Measurements from ENCODE around the gene GPR18. TPM values are rescaled to one million over a fixed set of nuclear protein-coding genes. Genes with fewer than 3 reads are reported as not detected.
"Not testable (repeated sequence)": the region's sequence is repeated elsewhere in the genome, so short reads cannot be mapped to it uniquely, and the experiment has no call there.

The GPR18 gene
- total RNA-seq, 1 donor from 2014 or later: 12.0 TPM

DNA sequence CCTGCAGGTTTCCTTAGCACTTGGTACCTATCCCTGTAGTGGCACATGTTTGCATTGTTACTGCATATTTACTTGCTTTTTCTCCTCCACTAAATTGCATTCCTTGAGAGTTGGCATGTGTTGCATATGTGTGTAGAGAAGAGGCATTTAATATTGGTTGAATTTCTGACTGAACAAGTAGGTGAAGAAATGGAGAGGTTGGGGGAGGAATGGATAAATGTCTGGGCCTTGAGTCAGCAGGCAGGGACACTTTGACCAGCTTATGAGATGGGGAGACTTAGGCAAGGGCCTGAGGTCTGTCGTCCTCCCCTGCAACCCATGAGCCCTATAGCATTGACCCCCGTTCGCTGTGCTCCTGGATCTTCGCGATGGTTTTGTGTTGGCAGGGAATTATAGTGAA, 2.0 kb upstream of the GPR18 start:
- Mint-ChIP-seq H3K4me1 (ENCODE audit: low read depth) (peaks cover 75% of the 10 kb centered on the region), H3K4me3 (peak overlapping the region; percentile 55), H3K9me3 (no peaks in the 10 kb centered on the region), H3K27ac (no peak overlapping the region), H3K36me3 (ENCODE audit: low read depth) (peaks cover 31% of the 10 kb centered on the region), H3K27me3 (ENCODE audit: insufficient read depth) (no peaks in the 10 kb centered on the region)
- intact Hi-C loops (cut with micrococcal nuclease): no loop called here
- DNase-seq (ENCODE audit: low spot score): no peak

DNA sequence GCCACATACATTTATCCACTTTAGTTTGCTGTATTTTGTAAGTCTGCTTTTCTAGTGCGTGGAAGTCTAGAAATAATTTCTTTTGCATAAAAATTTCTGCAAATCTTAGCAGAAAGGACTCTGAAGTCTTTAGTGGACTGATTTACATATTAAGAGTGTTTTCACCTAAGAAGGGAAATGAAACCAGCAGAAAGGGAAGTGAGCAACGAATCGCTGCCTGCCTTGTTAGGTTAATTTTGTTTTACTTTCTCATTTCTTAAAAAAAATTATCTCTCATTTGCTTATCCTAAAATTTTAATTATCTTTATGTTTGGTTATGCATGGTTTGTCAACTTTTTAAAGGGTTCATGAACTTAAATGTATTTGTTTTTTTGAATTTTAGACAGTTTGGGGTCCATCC, 767 bp upstream of the GPR18 start:
- intact Hi-C loops (cut with micrococcal nuclease): loop anchor here (1.0 to 5.0 kb wide), 11 partner anchors 7 to 407 kb away; partner anchors contain the start of gene CLYBL
- Mint-ChIP-seq H3K9me3 (no peaks in the 10 kb centered on the region), H3K36me3 (ENCODE audit: low read depth) (peaks cover 41% of the 10 kb centered on the region), H3K27ac (peak overlapping the region; percentile 89), H3K4me1 (ENCODE audit: low read depth) (peaks cover 72% of the 10 kb centered on the region), H3K27me3 (ENCODE audit: insufficient read depth) (no peaks in the 10 kb centered on the region), H3K4me3 (peak overlapping the region; percentile 88)
- no peak for DNase-seq (ENCODE audit: low spot score)

- intact Hi-C loops (cut with micrococcal nuclease): loop anchor here (5.0 kb wide), 1 partner anchor 405 kb away; no protein-coding TSS in a partner anchor
- H3K4me3 Mint-ChIP-seq: peak overlapping the region; percentile 71
- DNase-seq (ENCODE audit: low spot score): no peak
- H3K27ac Mint-ChIP-seq: peak overlapping the region; percentile 70
- H3K9me3 Mint-ChIP-seq: no peaks in the 10 kb centered on the region
- peaks cover 42% of the 10 kb centered on the region for H3K36me3 Mint-ChIP-seq (ENCODE audit: low read depth)
- peaks cover 62% of the 10 kb centered on the region for H3K4me1 Mint-ChIP-seq (ENCODE audit: low read depth)
- H3K27me3 Mint-ChIP-seq (ENCODE audit: insufficient read depth): no peaks in the 10 kb centered on the region
These were observed 888 bp downstream of the GPR18 start for GRCh38 chr13:99257291-99257690.

- Mint-ChIP-seq H3K9me3 (no peaks in the 10 kb centered on the region), H3K4me3 (peak overlapping the region; percentile 86), H3K27me3 (ENCODE audit: insufficient read depth) (no peaks in the 10 kb centered on the region), H3K27ac (peak overlapping the region; percentile 83), H3K36me3 (ENCODE audit: low read depth) (peaks cover 45% of the 10 kb centered on the region), H3K4me1 (ENCODE audit: low read depth) (peaks cover 67% of the 10 kb centered on the region)
- DNase-seq (ENCODE audit: low spot score): no peak
- intact Hi-C loops (cut with micrococcal nuclease): loop anchor here (5.0 kb wide), 1 partner anchor 404 kb away; no protein-coding TSS in a partner anchor
These were observed 1.5 kb downstream of the GPR18 start for GRCh38 chr13:99256709-99257108.

- no peaks in the 10 kb centered on the region for H3K9me3 Mint-ChIP-seq
- H3K27me3 Mint-ChIP-seq (ENCODE audit: insufficient read depth): no peaks in the 10 kb centered on the region
- peak overlapping the region; percentile 86 for H3K4me3 Mint-ChIP-seq
- peaks cover 44% of the 10 kb centered on the region for H3K36me3 Mint-ChIP-seq (ENCODE audit: low read depth)
- H3K4me1 Mint-ChIP-seq (ENCODE audit: low read depth): peaks cover 69% of the 10 kb centered on the region
- no peak overlapping the region for H3K27ac Mint-ChIP-seq
- DNase-seq (ENCODE audit: low spot score): no peak
- intact Hi-C loops (cut with micrococcal nuclease): loop anchor here (5.0 kb wide), 1 partner anchor 404 kb away; no protein-coding TSS in a partner anchor
These were observed 1.9 kb downstream of the GPR18 start for GRCh38 chr13:99256283-99256682.

GRCh38 chr13:99255271-99255670, 2.9 kb downstream of the GPR18 start:
- Mint-ChIP-seq H3K4me3 (peak overlapping the region; percentile 86), H3K27ac (no peak overlapping the region), H3K36me3 (ENCODE audit: low read depth) (peaks cover 46% of the 10 kb centered on the region), H3K9me3 (no peaks in the 10 kb centered on the region), H3K4me1 (ENCODE audit: low read depth) (peaks cover 68% of the 10 kb centered on the region), H3K27me3 (ENCODE audit: insufficient read depth) (no peaks in the 10 kb centered on the region)
- no peak for DNase-seq (ENCODE audit: low spot score)
- intact Hi-C loops (cut with micrococcal nuclease): loop anchor here (5.0 kb wide), 1 partner anchor 403 kb away; no protein-coding TSS in a partner anchor

DNA sequence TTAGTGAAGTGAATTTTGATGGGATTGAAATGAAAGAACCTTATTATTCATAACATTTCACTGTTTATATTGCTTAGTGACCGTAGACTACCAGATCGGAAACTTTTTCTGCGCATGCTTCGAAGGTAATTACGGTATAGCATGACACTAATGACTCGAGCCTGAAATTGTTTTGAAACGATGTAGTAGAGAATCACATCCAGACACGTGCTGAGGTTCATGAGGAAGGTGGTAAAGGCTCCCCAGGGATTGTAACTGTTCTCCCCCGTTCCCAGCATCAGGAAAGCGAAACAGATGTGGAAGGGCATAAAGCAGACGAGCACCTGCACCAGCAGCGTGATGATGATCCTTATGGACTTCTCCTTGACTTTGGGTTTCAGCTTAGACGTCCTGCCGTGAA, 3.3 kb downstream of the GPR18 start:
- H3K4me1 Mint-ChIP-seq (ENCODE audit: low read depth): peaks cover 68% of the 10 kb centered on the region
- intact Hi-C loops (cut with micrococcal nuclease): loop anchor here (5.0 kb wide), 1 partner anchor 403 kb away; no protein-coding TSS in a partner anchor
- no peak overlapping the region for H3K27ac Mint-ChIP-seq
- H3K27me3 Mint-ChIP-seq (ENCODE audit: insufficient read depth): no peaks in the 10 kb centered on the region
- H3K9me3 Mint-ChIP-seq: no peaks in the 10 kb centered on the region
- H3K4me3 Mint-ChIP-seq: peak overlapping the region; percentile 86
- peaks cover 45% of the 10 kb centered on the region for H3K36me3 Mint-ChIP-seq (ENCODE audit: low read depth)
- DNase-seq (ENCODE audit: low spot score): no peak

- no peak overlapping the region for H3K27ac Mint-ChIP-seq
- no peaks in the 10 kb centered on the region for H3K27me3 Mint-ChIP-seq (ENCODE audit: insufficient read depth)
- intact Hi-C loops (cut with micrococcal nuclease): loop anchor here (1.0 kb wide), 1 partner anchor 34 kb away; no protein-coding TSS in a partner anchor
- H3K4me3 Mint-ChIP-seq: no peak overlapping the region
- no peaks in the 10 kb centered on the region for H3K9me3 Mint-ChIP-seq
- no peak for DNase-seq (ENCODE audit: low spot score)
- H3K36me3 Mint-ChIP-seq (ENCODE audit: low read depth): peaks cover 53% of the 10 kb centered on the region
- peaks cover 48% of the 10 kb centered on the region for H3K4me1 Mint-ChIP-seq (ENCODE audit: low read depth)
These were observed 6.3 kb downstream of the GPR18 start for GRCh38 chr13:99251921-99252320.

DNA sequence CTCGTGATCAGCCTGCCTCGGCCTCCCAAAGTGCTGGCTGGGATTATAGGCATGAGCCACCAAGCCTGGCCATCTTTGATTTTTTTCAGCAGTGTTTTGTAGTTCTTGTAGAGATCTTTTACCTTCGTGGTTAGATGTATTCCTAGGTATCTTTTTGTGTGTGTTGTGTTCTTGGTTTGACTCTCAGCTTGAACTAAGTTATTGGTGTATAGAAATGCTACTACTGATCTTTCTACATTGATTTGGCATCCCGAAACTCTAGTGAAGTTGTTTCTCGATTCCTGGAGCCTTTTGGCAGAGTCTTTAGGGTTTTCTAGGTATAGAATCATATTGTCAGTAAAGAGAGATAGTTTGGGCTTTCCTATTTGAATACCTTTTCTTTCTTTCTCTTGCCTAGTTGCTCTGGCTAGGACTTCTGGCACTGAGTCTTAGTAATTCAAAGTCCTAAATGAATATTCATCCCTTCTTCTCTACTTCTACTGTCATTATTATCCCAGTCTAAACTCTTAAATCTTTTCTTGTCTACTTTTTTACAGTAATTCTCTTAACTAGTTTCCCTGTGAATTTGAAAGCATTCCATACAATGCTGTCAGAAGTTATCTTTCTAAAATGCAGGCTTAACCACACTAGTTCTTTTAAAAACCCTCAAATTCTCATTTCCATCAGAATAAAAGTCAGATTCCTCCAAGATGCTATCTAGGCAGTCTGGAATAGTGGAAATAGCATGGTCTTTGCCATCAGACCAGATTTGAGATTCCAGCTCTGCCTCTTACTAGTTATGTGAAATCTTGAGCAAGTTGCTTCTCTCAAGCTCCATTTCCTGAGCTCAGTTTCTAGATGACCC, 7.0 kb downstream of the GPR18 start:
- Mint-ChIP-seq H3K9me3 (no peaks in the 10 kb centered on the region), H3K27me3 (ENCODE audit: insufficient read depth) (no peaks in the 10 kb centered on the region), H3K4me1 (ENCODE audit: low read depth) (peaks cover 42% of the 10 kb centered on the region), H3K27ac (no peak overlapping the region), H3K4me3 (no peak overlapping the region), H3K36me3 (ENCODE audit: low read depth) (peaks cover 54% of the 10 kb centered on the region)
- no peak for DNase-seq (ENCODE audit: low spot score)
- intact Hi-C loops (cut with micrococcal nuclease): loop anchor here (1.0 kb wide), 1 partner anchor 33 kb away; no protein-coding TSS in a partner anchor

GRCh38 chr13:99249606-99250005, 8.6 kb downstream of the GPR18 start:
- peaks cover 46% of the 10 kb centered on the region for H3K36me3 Mint-ChIP-seq (ENCODE audit: low read depth)
- intact Hi-C loops (cut with micrococcal nuclease): not testable (repeated sequence)

DNA sequence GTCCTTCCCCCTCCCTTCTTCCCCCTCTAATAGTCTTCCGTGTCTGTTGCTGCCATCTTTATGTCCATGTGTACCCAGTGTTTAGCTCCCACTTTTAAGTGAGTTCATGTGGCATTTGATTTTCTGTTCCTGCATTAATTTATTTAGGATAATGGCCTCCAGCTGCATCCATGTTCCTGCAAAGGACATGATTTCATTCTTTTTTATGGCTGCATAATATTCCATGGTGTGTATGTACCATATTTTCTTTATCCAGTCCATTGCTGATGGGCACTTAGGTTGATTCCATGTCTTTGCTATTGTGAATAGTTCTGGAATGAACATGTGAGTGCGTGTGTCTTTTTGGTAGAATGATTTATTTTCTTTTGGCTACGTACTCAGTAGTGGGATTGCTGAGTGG, 9.0 kb downstream of the GPR18 start:
- H3K27ac Mint-ChIP-seq; H3K4me3 Mint-ChIP-seq; DNase-seq (ENCODE audit: low spot score); intact Hi-C loops (cut with micrococcal nuclease); H3K27me3 Mint-ChIP-seq (ENCODE audit: insufficient read depth); H3K9me3 Mint-ChIP-seq: not testable (repeated sequence)
- Mint-ChIP-seq H3K36me3 (ENCODE audit: low read depth) (peaks cover 46% of the 10 kb centered on the region), H3K4me1 (ENCODE audit: low read depth) (peaks cover 31% of the 10 kb centered on the region)

More at GRCh38 chr13:99249606-99250005, 8.6 kb downstream of the GPR18 start:
- H3K27me3 Mint-ChIP-seq (ENCODE audit: insufficient read depth); H3K4me3 Mint-ChIP-seq; DNase-seq (ENCODE audit: low spot score); H3K27ac Mint-ChIP-seq; H3K9me3 Mint-ChIP-seq: not testable (repeated sequence)
- H3K4me1 Mint-ChIP-seq (ENCODE audit: low read depth): peaks cover 31% of the 10 kb centered on the region

DNA sequence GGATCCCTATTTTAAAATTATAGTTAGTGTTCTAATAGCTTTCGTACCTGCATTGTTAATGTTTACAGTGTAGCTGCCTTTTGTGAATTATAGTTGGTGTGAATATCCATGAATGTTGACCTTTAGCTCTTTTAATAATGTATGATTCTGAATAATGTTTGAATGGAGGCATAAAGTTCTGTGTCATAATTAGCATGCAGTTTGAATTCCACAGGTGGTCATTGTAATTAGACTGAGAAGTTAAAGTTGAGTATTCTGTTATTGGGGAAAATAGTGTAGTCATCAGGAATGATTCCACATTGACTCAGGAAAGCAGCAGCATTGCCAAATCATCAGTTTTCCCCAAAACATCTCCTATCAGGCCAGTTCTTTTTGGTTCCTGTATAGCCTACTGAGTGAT, 12.1 kb downstream of the GPR18 start:
- peaks cover 38% of the 10 kb centered on the region for H3K36me3 Mint-ChIP-seq (ENCODE audit: low read depth)
- intact Hi-C loops (cut with micrococcal nuclease): loop anchor here (1.0 kb wide), 1 partner anchor 36 kb away; no protein-coding TSS in a partner anchor
- no peak for DNase-seq (ENCODE audit: low spot score)

More for the DNA sequence above, 12.1 kb downstream of the GPR18 start:
- Mint-ChIP-seq H3K9me3 (no peaks in the 10 kb centered on the region), H3K27ac (no peak overlapping the region), H3K27me3 (ENCODE audit: insufficient read depth) (no peaks in the 10 kb centered on the region), H3K4me1 (ENCODE audit: low read depth) (peaks cover 24% of the 10 kb centered on the region), H3K4me3 (no peak overlapping the region)

Data from activated T-helper 1 cell treated with anti-CD3 and anti-CD28 coated beads, Interleukin-12 subunit alpha, Interleukin-12 subunit beta, Interleukin-2, Interleukin-4 antibody, amounts not matched to agents 30 ng/mL and 10 ng/mL and 1 ng/mL, durations not matched to agents 14 hours and 24 hours and 36 hours (primary cell).